Psoas muscle (tissue), 8 donors: Measurements from ENCODE around the gene PRR20G. TPM values are rescaled to one million over a fixed set of nuclear protein-coding genes. Genes with fewer than 3 reads are reported as not detected.
"Not testable (repeated sequence)": the region's sequence is repeated elsewhere in the genome, so short reads cannot be mapped to it uniquely, and the experiment has no call there.

ENCODE experiments used
- ATAC-seq, 4 donors: fragments of 200-7000 bp; cut with Tn5 transposase; one replicate each; pipeline ENCODE4 v1.9.1; 2020; ENCODE audit warnings: moderate library complexity in 3 of 4, mild to moderate bottlenecking in 2 of 4
- DNase-seq, 2 donors: peaks; one replicate each; pipeline ENCODE4 v3.0.0-alpha.2; 2020
- H3K27ac ChIP-seq: fragments of 200-600 bp; one replicate; pipeline ENCODE4 v1.8.0; 2022
- H3K27me3 ChIP-seq, 3 donors: fragments of 200-600 bp in 1 of 3; one replicate each; pipeline versions ENCODE4 v1.6.1 to v1.8.0; 2013 to 2022; ENCODE audit warnings: low read length in 2 of 3, mild to moderate bottlenecking in 2 of 3, moderate library complexity in 1 of 3; ENCODE audit not compliant: insufficient read depth in 3 of 3
- H3K36me3 ChIP-seq, 2 donors: fragments of 200-600 bp in 1 of 2; one replicate each; pipeline versions ENCODE4 v1.6.1 to v1.8.0; 2013 to 2022; ENCODE audit warnings: low read depth in 1 of 2, mild to moderate bottlenecking in 1 of 2, moderate library complexity in 1 of 2; ENCODE audit not compliant: insufficient read depth in 1 of 2
- H3K4me1 ChIP-seq: fragments of 200-600 bp; one replicate; pipeline ENCODE4 v1.8.0; 2022
- H3K4me3 ChIP-seq: fragments of 200-600 bp; one replicate; pipeline ENCODE4 v1.8.0; 2022; ENCODE audit warnings: mild to moderate bottlenecking
- H3K9me3 ChIP-seq: fragments of 200-600 bp; one replicate; pipeline ENCODE4 v1.8.0; 2022
- CTCF ChIP-seq: fragments of 200-600 bp; IDR thresholded peaks from one replicate; pipeline ENCODE4 v1.8.0; 2022; ENCODE audit warnings: antibody characterized with exemption
- WGBS, 3 donors: extraction: QIAGEN DNeasy Blood & Tissue Kit; methylation state at CpG; one replicate each; pipeline versions ENCODE4 v1.1.6 to v1.1.7; 2013; 5-methylcytosine and 5-hydroxymethylcytosine counted together
- intact Hi-C, 2 donors: fragments of 100-400 bp; cut with DNase I; formaldehyde crosslinking; loops; one replicate each; pipeline versions ENCODE4 v1.11.0 to v1.14.2; 2022
- polyA plus RNA-seq, 3 donors: library from polyadenylated mRNA; stranded (reverse); fragments of 200-250 nt; gene quantifications; one replicate each; pipeline ENCODE4 v1.2.3, GENCODE V29; 2013
- total RNA-seq, 4 donors: library from RNA; stranded (reverse); fragmentation: NEBNext Ultra II Directional in 2 of 4; extraction: Animal tissue kit (Norgen Biotek cat#: 25700) in 2 of 4; gene quantifications; one replicate each; pipeline versions ENCODE4 v1.2.1 to v1.2.4, GENCODE V29; 2021 to 2023
- donor health status: healthy with polysubstance abuse.
- donor health status: DM: no; HTN: no; CAD: no; lungs with moderate emphysema.
- donor health status: Bipolar disorder and iron deficiency.
- donor health status: healthy.
- donor health status: DM: yes; HTN: yes; CAD: no.
- donor health status: DM: no; HTN: no; CAD: no.
- donor health status: DM: no; HTN: no; CAD: no.
- donor health status: DM: yes; HTN: yes; CAD: no.

The PRR20G gene
- total and polyA plus RNA-seq, 7 donors: not detected

- H3K36me3 ChIP-seq: no peaks in the 10 kb centered on the region
- no peak for ATAC-seq
- no peak overlapping the region for H3K4me3 ChIP-seq
- H3K9me3 ChIP-seq: no peaks in the 10 kb centered on the region
- intact Hi-C loops: no loop called here
- no peak for TF ChIP-seq CTCF
- no peak for DNase-seq
- WGBS, 3 donors: 54 to 63% (median 63%) methylated on average over 4 of the region's 4 CpGs
- no peaks in the 10 kb centered on the region for H3K4me1 ChIP-seq
- H3K27ac ChIP-seq: no peak overlapping the region
- H3K27me3 ChIP-seq: no peaks in the 10 kb centered on the region
Measured at GRCh38 chr3:127320529-127321121, 32.8 kb upstream of the PRR20G start.

GRCh38 chr3:127316685-127317084 is 28.8 kb upstream of the PRR20G start:
- H3K36me3 ChIP-seq: no peaks in the 10 kb centered on the region
- no peak for TF ChIP-seq CTCF
- H3K4me3 ChIP-seq: no peak overlapping the region
- intact Hi-C loops: no loop called here
- no peaks in the 10 kb centered on the region for H3K27me3 ChIP-seq
- no peaks in the 10 kb centered on the region for H3K9me3 ChIP-seq
- WGBS, 3 donors: 29 to 47% (median 34%) methylated on average over 7 of the region's 7 CpGs
- DNase-seq: no peak
- H3K4me1 ChIP-seq: no peaks in the 10 kb centered on the region
- no peak overlapping the region for H3K27ac ChIP-seq
- peak in 3 of 4 donors; percentile 46 to 52 (median 49) for ATAC-seq

- Histone ChIP-seq H3K4me3 (no peak overlapping the region), H3K36me3 (no peaks in the 10 kb centered on the region), H3K9me3 (no peaks in the 10 kb centered on the region), H3K4me1 (no peaks in the 10 kb centered on the region), H3K27ac (no peak overlapping the region), H3K27me3 (peaks cover 0 to 7% (median 0%) of the 10 kb centered on the region in 3 donors)
- 36 to 48% (median 38%) methylated on average over 3 of the region's 3 CpGs for WGBS, 3 donors
- no peak for TF ChIP-seq CTCF
- ATAC-seq (no peak), DNase-seq (no peak)
- intact Hi-C loops: no loop called here
Measured at GRCh38 chr3:127312818-127313217, 25.0 kb upstream of the PRR20G start.

- intact Hi-C loops: not testable (repeated sequence)
Measured at GRCh38 chr3:127308821-127309220, 21.0 kb upstream of the PRR20G start.

GRCh38 chr3:127307916-127308315 is 20.1 kb upstream of the PRR20G start:
- Histone ChIP-seq H3K4me1 (no peaks in the 10 kb centered on the region), H3K36me3 (no peaks in the 10 kb centered on the region), H3K4me3 (no peak overlapping the region), H3K9me3 (no peaks in the 10 kb centered on the region), H3K27ac (no peak overlapping the region), H3K27me3 (peaks cover 0 to 9% (median 0%) of the 10 kb centered on the region in 3 donors)
- 53 to 58% (median 57%) methylated on average over 4 of the region's 4 CpGs for WGBS, 3 donors
- TF ChIP-seq CTCF: no peak
- intact Hi-C loops: no loop called here
- no peak for DNase-seq
- ATAC-seq: no peak

More at GRCh38 chr3:127308821-127309220, 21.0 kb upstream of the PRR20G start:
- not testable (repeated sequence) for H3K9me3 ChIP-seq, DNase-seq, H3K4me3 ChIP-seq, H3K27me3 ChIP-seq, ATAC-seq, H3K36me3 ChIP-seq, H3K4me1 ChIP-seq, H3K27ac ChIP-seq
- WGBS, 3 donors: 79 to 91% (median 87%) methylated on average over 9 to 28 of the region's 28 CpGs
